H9 (cell line): ENCODE data around the gene TPRX1. TPM values are rescaled to one million over a fixed set of nuclear protein-coding genes. Genes with fewer than 3 reads are reported as not detected.
A peak's percentile ranks its signal among the peaks of the same experiment; 100 is the strongest.

Experiments
- DNase-seq: peaks from one replicate; pipeline ENCODE4 v3.0.0-alpha.2; 2017
- H2AFZ ChIP-seq: one replicate; pipeline ENCODE4 v1.6.1; 2013; ENCODE audit warnings: mild to moderate bottlenecking, low read length, control low read depth, moderate library complexity
- H2AK5ac ChIP-seq: 2 replicates; pipeline ENCODE4 v1.6.1; 2013; ENCODE audit warnings: low read length, control low read depth, mixed read lengths; ENCODE audit not compliant: insufficient read length
- H2BK120ac ChIP-seq: one replicate; pipeline ENCODE4 v1.6.1; 2013; ENCODE audit warnings: low read depth, mild to moderate bottlenecking, low read length, control low read depth, inconsistent platforms; ENCODE audit not compliant: poor library complexity, severe bottlenecking
- H2BK12ac ChIP-seq: 2 replicates; pipeline ENCODE4 v1.6.1; 2013; ENCODE audit warnings: low read length, control low read depth, mixed read lengths, low read depth; ENCODE audit not compliant: insufficient read length
- H2BK15ac ChIP-seq: 2 replicates; pipeline ENCODE4 v1.6.1; 2013; ENCODE audit warnings: low read depth, low read length, control low read depth
- H2BK20ac ChIP-seq: one replicate; pipeline ENCODE4 v1.6.1; 2013; ENCODE audit warnings: low read depth, mild to moderate bottlenecking, low read length, control low read depth, inconsistent platforms; ENCODE audit not compliant: poor library complexity, severe bottlenecking
- H2BK5ac ChIP-seq: 2 replicates; pipeline ENCODE4 v1.6.1; 2013; ENCODE audit warnings: low read length, control low read depth, mixed read lengths; ENCODE audit not compliant: insufficient read length
- H3K14ac ChIP-seq: 2 replicates; pipeline ENCODE4 v1.6.1; 2013; ENCODE audit warnings: low read length, control low read depth; ENCODE audit not compliant: insufficient read depth
- H3K18ac ChIP-seq: 2 replicates; pipeline ENCODE4 v1.6.1; 2013; ENCODE audit warnings: low read depth, mild to moderate bottlenecking, mixed read lengths, low read length, control low read depth; ENCODE audit not compliant: insufficient read length
- H3K23ac ChIP-seq: 2 replicates; pipeline ENCODE4 v1.6.1; 2013; ENCODE audit warnings: low read length, control low read depth, mixed read lengths, low read depth; ENCODE audit not compliant: insufficient read length
- H3K23me2 ChIP-seq: 2 replicates; pipeline ENCODE4 v1.6.1; 2013; ENCODE audit warnings: low read depth, mild to moderate bottlenecking, mixed read lengths, low read length, control low read depth; ENCODE audit not compliant: insufficient read length, poor library complexity, severe bottlenecking
- H3K27ac ChIP-seq: 2 replicates; pipeline ENCODE4 v1.5.1; 2013; ENCODE audit warnings: low read length, control low read depth, mixed read lengths, low read depth; ENCODE audit not compliant: insufficient read length
- H3K27me3 ChIP-seq: 2 replicates; pipeline ENCODE4 v1.6.1; 2013; ENCODE audit warnings: low read length, control low read depth, inconsistent platforms; ENCODE audit not compliant: insufficient read depth
- H3K4ac ChIP-seq: 2 replicates; pipeline ENCODE4 v1.6.1; 2013; ENCODE audit warnings: low read depth, mild to moderate bottlenecking, control low read depth, inconsistent platforms, low read length, moderate library complexity
- H3K4me1 ChIP-seq: 2 replicates; pipeline ENCODE4 v1.6.1; 2013; ENCODE audit warnings: low read length, control low read depth, inconsistent platforms; ENCODE audit not compliant: insufficient read depth
- H3K4me2 ChIP-seq: 2 replicates; pipeline ENCODE4 v1.6.1; 2013; ENCODE audit warnings: low read length, control low read depth, mixed read lengths; ENCODE audit not compliant: insufficient read length, insufficient read depth
- H3K56ac ChIP-seq: 2 replicates; pipeline ENCODE4 v1.6.1; 2013; ENCODE audit warnings: low read depth, mild to moderate bottlenecking, mixed read lengths, low read length, control low read depth; ENCODE audit not compliant: insufficient read length
- H3K79me1 ChIP-seq: 2 replicates; pipeline ENCODE4 v1.6.1; 2013; ENCODE audit warnings: low read depth, mild to moderate bottlenecking, moderate library complexity, low read length, control low read depth, inconsistent platforms; ENCODE audit not compliant: insufficient read depth, poor library complexity, severe bottlenecking
- H3K79me2 ChIP-seq: 2 replicates; pipeline ENCODE4 v1.6.1; 2013; ENCODE audit warnings: low read length, control low read depth, inconsistent platforms; ENCODE audit not compliant: insufficient read depth
- H3K9ac ChIP-seq: 2 replicates; pipeline ENCODE4 v1.6.1; 2013; ENCODE audit warnings: low read length, control low read depth, mixed read lengths; ENCODE audit not compliant: insufficient read length; ENCODE audit errors: extremely low read depth
- H3K9me3 ChIP-seq: one replicate; pipeline ENCODE4 v1.6.1; 2013; ENCODE audit warnings: low read depth, low read length, inconsistent platforms; ENCODE audit not compliant: control insufficient read depth
- H3T11ph ChIP-seq: one replicate; pipeline ENCODE4 v1.6.1; 2013; ENCODE audit warnings: mild to moderate bottlenecking, low read length, control low read depth, inconsistent platforms
- H4K20me1 ChIP-seq: one replicate; pipeline ENCODE4 v1.6.1; 2013; ENCODE audit not compliant: control insufficient read depth, insufficient read length, insufficient read depth
- H4K5ac ChIP-seq: 2 replicates; pipeline ENCODE4 v1.6.1; 2013; ENCODE audit warnings: low read depth, mild to moderate bottlenecking, mixed read lengths, low read length, control low read depth; ENCODE audit not compliant: insufficient read length
- H4K8ac ChIP-seq: replicated peaks from 2 replicates; pipeline ENCODE4 v1.6.1; 2013; ENCODE audit warnings: low read length, control low read depth, mixed read lengths, low read depth; ENCODE audit not compliant: insufficient read length
- H4K91ac ChIP-seq: 2 replicates; pipeline ENCODE4 v1.6.1; 2013; ENCODE audit warnings: low read depth, mild to moderate bottlenecking, moderate library complexity, mixed read lengths, low read length, control low read depth; ENCODE audit not compliant: insufficient read length
- H3K27ac Mint-ChIP-seq, 3 experiments: 2 replicates in 2 of 3; 3 replicates in 1 of 3; pipeline ENCODE4 v1.8.0; 2020 to 2021; ENCODE audit warnings: mixed read lengths in 3 of 3, mild to moderate bottlenecking in 1 of 3, moderate library complexity in 1 of 3
- H3K27me3 Mint-ChIP-seq: 2 replicates; pipeline ENCODE4 v1.8.0; 2021; ENCODE audit warnings: low read depth, mild to moderate bottlenecking, moderate library complexity, mixed read lengths
- H3K36me3 Mint-ChIP-seq, 3 experiments: 2 replicates in 2 of 3; 3 replicates in 1 of 3; pipeline ENCODE4 v1.8.0; 2020 to 2021; ENCODE audit warnings: low read depth in 3 of 3, mixed read lengths in 3 of 3; ENCODE audit not compliant: insufficient read depth in 1 of 3
- H3K4me1 Mint-ChIP-seq, 2 experiments: 2 replicates each; pipeline ENCODE4 v1.8.0; 2020; ENCODE audit warnings: mixed read lengths in 2 of 2
- H3K4me3 Mint-ChIP-seq, 2 experiments: 2 replicates in 1 of 2; 3 replicates in 1 of 2; pipeline ENCODE4 v1.8.0; 2020 to 2021; ENCODE audit warnings: mild to moderate bottlenecking in 2 of 2, mixed read lengths in 2 of 2, moderate library complexity in 1 of 2
- H3K9me3 Mint-ChIP-seq, 2 experiments: 2 replicates in 1 of 2; 3 replicates in 1 of 2; pipeline ENCODE4 v1.8.0; 2020; ENCODE audit warnings: mild to moderate bottlenecking in 2 of 2, mixed read lengths in 2 of 2, moderate library complexity in 1 of 2
- CTCF ChIP-seq: fragments of 200-600 bp; sonication (generic); conservative IDR thresholded peaks from 3 replicates; pipeline ENCODE4 v1.8.0; 2021; ENCODE audit warnings: antibody characterized with exemption, mild to moderate bottlenecking
- WGBS: extraction: QIAGEN DNeasy Blood & Tissue Kit; methylation state at CpG from one replicate; pipeline ENCODE4 v1.1.7; 2013; ENCODE audit warnings: missing lambda C conversion rate, low lambda C conversion rate, mixed read lengths; ENCODE audit not compliant: insufficient read length; ENCODE audit errors: extremely low coverage; 5-methylcytosine and 5-hydroxymethylcytosine counted together
- total RNA-seq: library from RNA; stranded (reverse); gene quantifications from 2 replicates; pipeline ENCODE4 v1.2.1, GENCODE V29; 2021

The TPRX1 gene
- total RNA-seq, 1 experiment from 2014 or later, result not detected

- no peak overlapping the region for H3K4ac ChIP-seq
- no peak overlapping the region for H4K91ac ChIP-seq
- no peaks in the 10 kb centered on the region for H3K79me2 ChIP-seq
- H4K20me1 ChIP-seq, result no peaks in the 10 kb centered on the region
- no peaks in the 10 kb centered on the region for H3K9me3 Mint-ChIP-seq
- WGBS, result no CpG with 5 or more reads among the region's 4 CpGs
- H3K27me3 Mint-ChIP-seq, result no peaks in the 10 kb centered on the region
- no peak overlapping the region for H2BK12ac ChIP-seq
- no peak overlapping the region for H3K14ac ChIP-seq
- peaks cover 7 to 12% of the 10 kb centered on the region in 2 experiments for H3K4me1 Mint-ChIP-seq
- H3K27ac ChIP-seq, result no peak overlapping the region
- no peaks in the 10 kb centered on the region for H3K9me3 ChIP-seq
- H3K23ac ChIP-seq, result no peak overlapping the region
- H2AK5ac ChIP-seq, result no peak overlapping the region
- no peak overlapping the region for H2BK20ac ChIP-seq
- no peak overlapping the region for H3K4me3 Mint-ChIP-seq
- H4K5ac ChIP-seq, result no peak overlapping the region
- no peak overlapping the region for H3K18ac ChIP-seq
- H3T11ph ChIP-seq, result no peak overlapping the region
- no peak overlapping the region for H2BK15ac ChIP-seq
- no peaks in the 10 kb centered on the region for H3K23me2 ChIP-seq
- TF ChIP-seq CTCF, result peak; percentile 43; the same call in 2 of the 3 replicates
- H2BK120ac ChIP-seq, result no peak overlapping the region
- no peak overlapping the region for H3K9ac ChIP-seq
- no peak overlapping the region for H4K8ac ChIP-seq
- no peak overlapping the region for H3K56ac ChIP-seq
- H3K4me2 ChIP-seq, result no peak overlapping the region
- no peak overlapping the region for H2BK5ac ChIP-seq
- no peaks in the 10 kb centered on the region for H3K4me1 ChIP-seq
- no peaks in the 10 kb centered on the region for H3K27me3 ChIP-seq
- H3K36me3 Mint-ChIP-seq, result no peaks in the 10 kb centered on the region
- H2AFZ ChIP-seq, result no peak overlapping the region
- H3K79me1 ChIP-seq, result no peaks in the 10 kb centered on the region
- peak overlapping the region in 1 of 3 experiments; percentile 27; a peak in 1 of 7 replicates for H3K27ac Mint-ChIP-seq
- DNase-seq, result no peak
Measured at GRCh38 chr19:47832723-47833122, 28.4 kb upstream of the TPRX1 start.
